Measurements from ENCODE around the gene SLC30A1.

SLC30A1 gene

GRCh38 chr1:211529453-211529852 lies 49.5 kb downstream of the SLC30A1 start:
- no peaks in the 10 kb centered on the region for H3K9me3 Mint-ChIP-seq

DNA sequence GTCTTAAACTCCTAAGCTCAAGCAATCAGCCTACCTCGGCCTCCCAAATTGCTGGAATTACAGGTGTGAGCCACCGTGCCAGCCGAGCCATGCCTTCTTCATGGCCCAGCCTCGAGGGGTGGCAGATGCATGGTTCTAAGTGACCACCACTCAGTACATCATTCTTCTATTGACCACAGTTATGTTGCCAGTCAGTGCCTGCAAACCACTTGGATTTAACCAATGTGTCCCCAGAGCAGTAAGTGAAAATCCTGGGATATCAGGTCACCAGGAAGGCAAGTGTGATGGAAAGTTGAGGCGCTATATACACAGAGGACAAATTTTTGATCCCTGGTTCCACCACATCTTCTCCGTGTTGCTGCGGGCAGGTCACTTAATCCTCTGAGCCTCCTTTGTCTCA lies 50.0 kb downstream of the SLC30A1 start:
- ATAC-seq = no peak
- Mint-ChIP-seq H3K4me3 (no peak overlapping the region), H3K4me1 (peaks cover 17% of the 10 kb centered on the region), H3K9me3 (no peaks in the 10 kb centered on the region), H3K27me3 (no peaks in the 10 kb centered on the region), H3K36me3 (no peaks in the 10 kb centered on the region), H3K27ac (no peak overlapping the region)

More at GRCh38 chr1:211529453-211529852, 49.5 kb downstream of the SLC30A1 start:
- no peaks in the 10 kb centered on the region for H3K36me3 Mint-ChIP-seq
- no peak overlapping the region for H3K4me3 Mint-ChIP-seq
- peaks cover 17% of the 10 kb centered on the region for H3K4me1 Mint-ChIP-seq
- H3K27me3 Mint-ChIP-seq = no peaks in the 10 kb centered on the region
- no peak for ATAC-seq
- H3K27ac Mint-ChIP-seq = no peak overlapping the region

- no peaks in the 10 kb centered on the region for H3K36me3 Mint-ChIP-seq
- no peaks in the 10 kb centered on the region for H3K9me3 Mint-ChIP-seq
- no peaks in the 10 kb centered on the region for H3K27me3 Mint-ChIP-seq
- no peak overlapping the region for H3K4me3 Mint-ChIP-seq
- ATAC-seq = no peak
- no peak overlapping the region for H3K27ac Mint-ChIP-seq
- peaks cover 17% of the 10 kb centered on the region for H3K4me1 Mint-ChIP-seq
These were observed 51.1 kb downstream of the SLC30A1 start for GRCh38 chr1:211527888-211528287.

GRCh38 chr1:211527006-211527405 lies 52.0 kb downstream of the SLC30A1 start:
- peak overlapping the region; percentile 1 for H3K27ac Mint-ChIP-seq
- no peaks in the 10 kb centered on the region for H3K27me3 Mint-ChIP-seq
- H3K4me1 Mint-ChIP-seq = peaks cover 17% of the 10 kb centered on the region
- H3K36me3 Mint-ChIP-seq = no peaks in the 10 kb centered on the region
- H3K4me3 Mint-ChIP-seq = no peak overlapping the region
- peak; percentile 67 for ATAC-seq
- H3K9me3 Mint-ChIP-seq = no peaks in the 10 kb centered on the region

DNA sequence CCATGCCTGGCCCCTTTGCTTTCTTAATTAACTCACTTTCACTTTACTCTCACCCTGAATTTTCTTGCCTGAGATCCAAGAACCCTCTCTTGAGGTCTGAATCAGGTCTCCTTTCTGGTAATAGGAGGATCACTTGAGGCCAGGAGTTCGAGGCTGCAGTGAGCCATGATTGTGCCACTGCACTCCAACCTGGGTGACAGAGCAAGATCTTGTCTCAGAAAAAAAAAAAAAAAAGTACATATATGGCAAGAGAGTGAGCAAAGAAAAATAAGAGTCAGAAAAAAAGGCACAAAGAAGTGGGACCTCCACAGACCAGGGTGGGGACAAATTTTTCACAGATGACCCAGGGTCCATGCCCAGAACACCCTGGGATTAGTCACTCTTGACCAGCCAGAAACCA lies 52.9 kb downstream of the SLC30A1 start:
- Mint-ChIP-seq H3K4me1 (peaks cover 17% of the 10 kb centered on the region), H3K36me3 (no peaks in the 10 kb centered on the region)
- ATAC-seq = no peak

GRCh38 chr1:211525101-211525676 lies 53.8 kb downstream of the SLC30A1 start:
- ATAC-seq = no peak
- peaks cover 17% of the 10 kb centered on the region for H3K4me1 Mint-ChIP-seq
- H3K36me3 Mint-ChIP-seq = no peaks in the 10 kb centered on the region
- H3K27ac Mint-ChIP-seq = no peak overlapping the region
- no peak overlapping the region for H3K4me3 Mint-ChIP-seq
- H3K27me3 Mint-ChIP-seq = no peaks in the 10 kb centered on the region
- no peaks in the 10 kb centered on the region for H3K9me3 Mint-ChIP-seq

More for the DNA sequence above, 52.9 kb downstream of the SLC30A1 start:
- no peak overlapping the region for H3K27ac Mint-ChIP-seq
- no peaks in the 10 kb centered on the region for H3K27me3 Mint-ChIP-seq
- H3K9me3 Mint-ChIP-seq = no peaks in the 10 kb centered on the region
- no peak overlapping the region for H3K4me3 Mint-ChIP-seq

GRCh38 chr1:211524521-211524920 lies 54.4 kb downstream of the SLC30A1 start:
- Mint-ChIP-seq H3K36me3 (no peaks in the 10 kb centered on the region), H3K27ac (no peak overlapping the region), H3K4me3 (no peak overlapping the region), H3K27me3 (no peaks in the 10 kb centered on the region), H3K9me3 (no peaks in the 10 kb centered on the region), H3K4me1 (peaks cover 22% of the 10 kb centered on the region)
- no peak for ATAC-seq

DNA sequence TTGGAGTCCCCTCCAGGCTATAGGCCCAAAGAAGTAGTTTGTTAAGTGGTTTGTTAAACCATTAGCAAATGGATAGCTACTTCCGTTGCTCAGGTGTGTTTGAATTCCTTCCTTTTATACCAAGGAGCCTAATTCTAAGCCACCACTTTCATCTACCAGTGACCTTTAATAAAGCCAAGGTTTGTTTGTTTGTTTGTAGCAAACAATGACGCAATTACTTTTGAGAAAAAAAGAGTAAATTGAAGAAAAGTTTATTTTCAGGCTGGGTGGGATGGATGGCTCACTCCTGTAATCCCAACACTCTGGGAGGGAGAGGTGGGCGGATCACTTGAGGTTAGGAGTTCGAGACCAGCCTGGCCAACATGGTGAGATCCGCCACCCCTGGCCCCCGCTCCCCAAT lies 56.2 kb downstream of the SLC30A1 start:
- H3K27ac Mint-ChIP-seq = no peak overlapping the region
- no peaks in the 10 kb centered on the region for H3K9me3 Mint-ChIP-seq
- H3K36me3 Mint-ChIP-seq = no peaks in the 10 kb centered on the region
- no peak for ATAC-seq
- H3K27me3 Mint-ChIP-seq = no peaks in the 10 kb centered on the region
- H3K4me1 Mint-ChIP-seq = peaks cover 33% of the 10 kb centered on the region
- H3K4me3 Mint-ChIP-seq = no peak overlapping the region

All from stimulated activated memory B cell treated with anti-CD40 and anti-IgM and Interleukin-4, amounts not matched to agents 10 μg/mL and 1 μg/mL and 100 μg/mL, for 72 hours (primary cell).